Measurements from ENCODE around the gene ECSCR. TPM values are rescaled to one million over a fixed set of nuclear protein-coding genes. Genes with fewer than 3 reads are reported as not detected.
A peak's percentile ranks its signal among the peaks of the same experiment; 100 is the strongest.
"Not testable (repeated sequence)": the region's sequence is repeated elsewhere in the genome, so short reads cannot be mapped to it uniquely, and the experiment has no call there.

The ECSCR gene
- total RNA-seq, 1 donor from 2014 or later = not detected

- no peak for TF ChIP-seq CTCF (IDR thresholded peaks at IDR 0.05)
- no peaks in the 10 kb centered on the region for H3K9me3 Mint-ChIP-seq (ENCODE audit: unreplicated experiment)
- H3K36me3 Mint-ChIP-seq (ENCODE audit: unreplicated experiment) = no peaks in the 10 kb centered on the region
- DNase-seq (ENCODE audit: extremely low spot score, unreplicated experiment) = no peak
- H3K27ac Mint-ChIP-seq (ENCODE audit: unreplicated experiment) = no peak overlapping the region
- H3K27me3 Mint-ChIP-seq (ENCODE audit: unreplicated experiment) = no peaks in the 10 kb centered on the region
- no peak overlapping the region for H3K4me3 Mint-ChIP-seq (ENCODE audit: unreplicated experiment)
- peaks cover 7% of the 10 kb centered on the region for H3K4me1 Mint-ChIP-seq (ENCODE audit: unreplicated experiment)
Observed at GRCh38 chr5:139451176-139451575, 11.4 kb downstream of the ECSCR start.

GRCh38 chr5:139446956-139447779 is 15.4 kb downstream of the ECSCR start:
- no peak overlapping the region for H3K4me3 Mint-ChIP-seq (ENCODE audit: unreplicated experiment)
- no peak overlapping the region for H3K27ac Mint-ChIP-seq (ENCODE audit: unreplicated experiment)
- no peaks in the 10 kb centered on the region for H3K36me3 Mint-ChIP-seq (ENCODE audit: unreplicated experiment)

GRCh38 chr5:139445325-139446170 is 17.0 kb downstream of the ECSCR start:
- no peaks in the 10 kb centered on the region for H3K27me3 Mint-ChIP-seq (ENCODE audit: unreplicated experiment)
- no peak for TF ChIP-seq CTCF (IDR thresholded peaks at IDR 0.05)
- H3K27ac Mint-ChIP-seq (ENCODE audit: unreplicated experiment) = peak overlapping the region; percentile 13
- H3K4me1 Mint-ChIP-seq (ENCODE audit: unreplicated experiment) = peaks cover 38% of the 10 kb centered on the region
- no peaks in the 10 kb centered on the region for H3K9me3 Mint-ChIP-seq (ENCODE audit: unreplicated experiment)
- no peaks in the 10 kb centered on the region for H3K36me3 Mint-ChIP-seq (ENCODE audit: unreplicated experiment)
- no peak overlapping the region for H3K4me3 Mint-ChIP-seq (ENCODE audit: unreplicated experiment)
- DNase-seq (ENCODE audit: extremely low spot score, unreplicated experiment) = no peak

More at GRCh38 chr5:139446956-139447779, 15.4 kb downstream of the ECSCR start:
- Mint-ChIP-seq H3K27me3 (ENCODE audit: unreplicated experiment) (no peaks in the 10 kb centered on the region), H3K4me1 (ENCODE audit: unreplicated experiment) (peaks cover 38% of the 10 kb centered on the region), H3K9me3 (ENCODE audit: unreplicated experiment) (no peaks in the 10 kb centered on the region)
- no peak for DNase-seq (ENCODE audit: extremely low spot score, unreplicated experiment)
- TF ChIP-seq CTCF (IDR thresholded peaks at IDR 0.05) = no peak

- no peak for DNase-seq (ENCODE audit: extremely low spot score, unreplicated experiment)
- Mint-ChIP-seq H3K4me1 (ENCODE audit: unreplicated experiment) (peaks cover 43% of the 10 kb centered on the region), H3K9me3 (ENCODE audit: unreplicated experiment) (no peaks in the 10 kb centered on the region), H3K4me3 (ENCODE audit: unreplicated experiment) (no peak overlapping the region), H3K36me3 (ENCODE audit: unreplicated experiment) (no peaks in the 10 kb centered on the region), H3K27ac (ENCODE audit: unreplicated experiment) (peak overlapping the region; percentile 81), H3K27me3 (ENCODE audit: unreplicated experiment) (no peaks in the 10 kb centered on the region)
- TF ChIP-seq CTCF (IDR thresholded peaks at IDR 0.05) = no peak
Observed at GRCh38 chr5:139443831-139444453, 18.6 kb downstream of the ECSCR start.

GRCh38 chr5:139440416-139440815 is 22.1 kb downstream of the ECSCR start:
- peaks cover 12% of the 10 kb centered on the region for H3K36me3 Mint-ChIP-seq (ENCODE audit: unreplicated experiment)
- not testable (repeated sequence) for DNase-seq (ENCODE audit: extremely low spot score, unreplicated experiment); H3K27ac Mint-ChIP-seq (ENCODE audit: unreplicated experiment); H3K27me3 Mint-ChIP-seq (ENCODE audit: unreplicated experiment); H3K4me3 Mint-ChIP-seq (ENCODE audit: unreplicated experiment); H3K9me3 Mint-ChIP-seq (ENCODE audit: unreplicated experiment)
- peaks cover 42% of the 10 kb centered on the region for H3K4me1 Mint-ChIP-seq (ENCODE audit: unreplicated experiment)

Data from osteocyte (in vitro differentiated cells).